Astrocyte of the spinal cord (primary cell): ENCODE results near the gene SRGAP1.
"Not testable (repeated sequence)": the region's sequence is repeated elsewhere in the genome, so short reads cannot be mapped to it uniquely, and the experiment has no call there.

Source experiments
- DNase-seq: peaks from one replicate; pipeline ENCODE4 v3.0.0; 2011; ENCODE audit warnings: low read depth, low spot score
- H3K4me3 ChIP-seq: 2 replicates; pipeline ENCODE4 v1.5.1; 2011; ENCODE audit warnings: low read depth, mild to moderate bottlenecking, low read length, moderate library complexity
- in situ Hi-C: cut with HindIII; loops from 2 replicates; pipeline ENCODE4 v1.10.0; 2017; ENCODE audit warnings: low sequenced_read_pairs
- TF ChIP-seq, protein P1 (sequence below): IDR thresholded peaks from 2 replicates; pipeline ENCODE4 v1.5.1; 2012; ENCODE audit warnings: low read depth, mild to moderate bottlenecking, low read length, inconsistent platforms

Gene SRGAP1

GRCh38 chr12:64194333-64195149 lies 350.0 kb downstream of the SRGAP1 start:
- TF ChIP-seq, protein P1, sequence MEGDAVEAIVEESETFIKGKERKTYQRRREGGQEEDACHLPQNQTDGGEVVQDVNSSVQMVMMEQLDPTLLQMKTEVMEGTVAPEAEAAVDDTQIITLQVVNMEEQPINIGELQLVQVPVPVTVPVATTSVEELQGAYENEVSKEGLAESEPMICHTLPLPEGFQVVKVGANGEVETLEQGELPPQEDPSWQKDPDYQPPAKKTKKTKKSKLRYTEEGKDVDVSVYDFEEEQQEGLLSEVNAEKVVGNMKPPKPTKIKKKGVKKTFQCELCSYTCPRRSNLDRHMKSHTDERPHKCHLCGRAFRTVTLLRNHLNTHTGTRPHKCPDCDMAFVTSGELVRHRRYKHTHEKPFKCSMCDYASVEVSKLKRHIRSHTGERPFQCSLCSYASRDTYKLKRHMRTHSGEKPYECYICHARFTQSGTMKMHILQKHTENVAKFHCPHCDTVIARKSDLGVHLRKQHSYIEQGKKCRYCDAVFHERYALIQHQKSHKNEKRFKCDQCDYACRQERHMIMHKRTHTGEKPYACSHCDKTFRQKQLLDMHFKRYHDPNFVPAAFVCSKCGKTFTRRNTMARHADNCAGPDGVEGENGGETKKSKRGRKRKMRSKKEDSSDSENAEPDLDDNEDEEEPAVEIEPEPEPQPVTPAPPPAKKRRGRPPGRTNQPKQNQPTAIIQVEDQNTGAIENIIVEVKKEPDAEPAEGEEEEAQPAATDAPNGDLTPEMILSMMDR, result no peak

DNA sequence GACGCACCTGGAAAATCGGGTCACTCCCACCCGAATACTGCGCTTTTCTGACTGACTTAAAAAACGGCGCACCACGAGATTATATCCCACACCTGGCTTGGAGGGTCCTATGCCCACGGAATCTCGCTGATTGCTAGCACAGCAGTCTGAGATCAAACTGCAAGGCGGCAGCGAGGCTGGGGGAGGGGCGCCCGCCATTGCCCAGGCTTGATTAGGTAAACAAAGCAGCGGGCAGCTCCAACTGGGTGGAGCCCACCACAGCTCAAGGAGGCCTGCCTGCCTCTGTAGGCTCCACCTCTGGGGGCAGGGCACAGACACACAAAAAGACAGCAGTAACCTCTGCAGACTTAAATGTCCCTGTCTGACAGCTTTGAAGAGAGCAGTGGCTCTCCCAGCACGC lies 351.3 kb downstream of the SRGAP1 start:
- in situ Hi-C loops, H3K4me3 ChIP-seq, DNase-seq: not testable (repeated sequence)

More at GRCh38 chr12:64194333-64195149, 350.0 kb downstream of the SRGAP1 start:
- no peak overlapping the region for H3K4me3 ChIP-seq
- in situ Hi-C loops, result no loop called here
- peak; percentile 60 for DNase-seq

GRCh38 chr12:64203036-64203435 lies 358.5 kb downstream of the SRGAP1 start:
- no peak for DNase-seq
- no peak overlapping the region for H3K4me3 ChIP-seq
- in situ Hi-C loops, result no loop called here
- TF ChIP-seq, protein P1, result no peak

GRCh38 chr12:64203775-64204174 lies 359.3 kb downstream of the SRGAP1 start:
- no peak overlapping the region for H3K4me3 ChIP-seq
- in situ Hi-C loops, result no loop called here
- TF ChIP-seq, protein P1, result no peak
- DNase-seq, result no peak

DNA sequence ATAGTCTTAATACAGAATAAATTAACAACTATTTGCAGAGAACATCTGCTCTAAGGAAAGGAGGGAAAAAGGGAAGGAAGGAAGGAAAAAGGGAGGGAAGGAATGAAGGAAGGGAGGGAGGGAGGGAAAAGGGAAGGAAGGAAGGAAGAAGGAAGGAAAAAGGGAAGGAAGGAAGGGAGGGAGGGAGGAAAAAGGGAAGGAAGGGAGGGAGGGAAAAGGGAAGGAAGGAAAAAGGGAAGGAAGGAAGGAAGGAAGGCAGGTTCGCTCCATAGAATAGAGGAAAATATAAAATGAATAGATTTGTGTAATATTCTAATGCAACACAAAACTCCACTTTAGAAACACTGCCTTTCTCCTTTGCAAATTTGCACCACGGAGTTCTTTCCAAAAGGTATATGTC lies 361.0 kb downstream of the SRGAP1 start:
- TF ChIP-seq, protein P1, result no peak
- H3K4me3 ChIP-seq, result no peak overlapping the region
- DNase-seq, result no peak
- in situ Hi-C loops, result no loop called here

DNA sequence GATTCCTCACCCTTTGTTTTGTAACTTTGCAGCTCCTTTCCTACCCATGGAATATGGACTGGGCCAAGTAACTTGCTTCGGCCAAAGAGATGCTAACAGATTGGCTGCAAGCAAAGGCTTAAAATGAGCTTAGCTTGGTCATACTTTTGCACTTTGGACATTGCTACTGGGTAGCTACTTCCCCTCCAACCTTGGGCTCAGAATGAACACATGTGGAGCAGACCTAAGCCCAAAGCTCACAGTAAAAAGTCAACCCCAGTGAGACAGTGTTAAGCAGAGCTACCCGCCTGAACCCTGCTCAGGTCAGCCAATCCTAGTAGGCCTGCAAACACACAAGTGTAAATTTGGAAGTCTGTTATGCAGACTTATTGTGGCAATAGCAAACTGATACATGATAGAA lies 363.0 kb downstream of the SRGAP1 start:
- H3K4me3 ChIP-seq, result no peak overlapping the region
- TF ChIP-seq, protein P1, result no peak
- in situ Hi-C loops, result no loop called here
- no peak for DNase-seq
